Activated gamma-delta T cell (primary cell): ENCODE data around the gene OR6B3.

ENCODE experiments used
- DNase-seq: peaks from one replicate; lab custom pipeline; 2025; lab: John Stamatoyannopoulos, UW

OR6B3 gene

DNA sequence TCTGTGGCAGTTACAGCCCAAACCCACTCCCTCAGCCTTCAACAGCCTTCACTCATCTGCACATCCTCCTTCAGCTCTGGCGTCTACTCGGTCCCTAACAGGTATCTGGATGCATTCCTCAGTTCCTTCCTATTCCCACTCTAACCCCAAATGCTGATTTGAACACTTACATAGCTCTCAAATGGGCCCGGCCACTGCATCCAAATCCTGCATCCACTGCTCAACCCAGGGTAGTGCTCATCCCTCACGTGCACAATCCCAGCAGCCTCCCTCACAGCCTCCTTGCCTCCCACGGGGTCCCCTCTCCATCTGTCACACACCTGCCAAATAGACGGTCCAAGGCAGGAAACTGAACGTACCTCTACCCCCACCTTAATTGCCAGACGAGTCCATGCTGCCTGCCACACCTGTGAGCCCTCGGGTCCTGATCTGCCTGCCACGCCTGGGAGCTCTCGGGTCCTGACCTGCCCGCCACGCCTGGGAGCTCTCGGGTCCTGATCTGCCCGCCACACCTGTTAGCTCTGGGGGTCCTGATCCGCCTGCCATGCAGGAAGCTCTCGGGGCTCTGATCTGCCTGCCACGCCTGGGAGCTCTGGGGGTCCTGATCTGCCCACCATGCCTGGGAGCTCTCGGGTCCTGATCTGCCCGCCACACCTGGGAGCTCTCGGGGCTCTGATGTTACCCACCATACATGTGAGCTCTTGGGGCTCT lies 9.9 kb downstream of the OR6B3 start:
- no peak for DNase-seq

DNA sequence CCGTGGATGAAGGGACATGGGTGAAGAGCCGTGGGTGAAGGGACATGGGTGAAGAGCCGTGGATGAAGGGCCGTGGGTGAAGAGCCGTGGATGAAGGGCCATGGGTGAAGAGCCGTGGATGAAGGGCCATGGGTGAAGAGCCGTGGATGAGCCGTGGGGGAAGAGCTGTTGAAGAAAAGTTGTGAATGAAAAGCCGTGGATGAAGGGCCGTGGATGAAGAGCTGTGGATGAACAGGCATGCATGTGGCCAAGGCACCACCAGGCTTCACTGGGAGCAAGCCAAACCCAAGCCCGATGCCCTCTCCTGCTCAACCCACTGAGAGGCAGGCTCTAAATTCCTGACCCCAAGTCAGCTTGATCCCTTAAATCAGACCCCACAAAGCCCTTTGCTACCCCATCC lies 10.6 kb downstream of the OR6B3 start:
- no peak for DNase-seq

DNA sequence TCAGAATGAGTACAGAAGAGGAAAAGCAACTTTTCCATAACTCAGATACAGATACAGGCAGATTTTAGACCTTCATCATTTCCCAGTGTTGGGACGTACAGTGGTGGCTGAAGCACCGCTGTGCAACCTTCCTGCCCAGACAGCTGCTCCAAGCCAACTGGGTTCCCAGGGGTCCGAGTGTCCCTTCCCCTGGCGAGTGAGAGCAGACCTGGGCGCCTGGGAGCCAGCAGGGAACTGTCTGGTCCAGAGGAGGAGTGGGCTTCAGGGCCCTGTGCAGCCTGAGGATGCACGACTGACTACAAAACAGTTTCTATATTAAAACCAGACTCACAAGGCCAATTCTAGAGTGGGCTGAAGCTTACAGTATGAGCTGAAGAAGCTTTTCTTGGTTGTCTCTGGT lies 12.0 kb downstream of the OR6B3 start:
- DNase-seq: no peak

DNA sequence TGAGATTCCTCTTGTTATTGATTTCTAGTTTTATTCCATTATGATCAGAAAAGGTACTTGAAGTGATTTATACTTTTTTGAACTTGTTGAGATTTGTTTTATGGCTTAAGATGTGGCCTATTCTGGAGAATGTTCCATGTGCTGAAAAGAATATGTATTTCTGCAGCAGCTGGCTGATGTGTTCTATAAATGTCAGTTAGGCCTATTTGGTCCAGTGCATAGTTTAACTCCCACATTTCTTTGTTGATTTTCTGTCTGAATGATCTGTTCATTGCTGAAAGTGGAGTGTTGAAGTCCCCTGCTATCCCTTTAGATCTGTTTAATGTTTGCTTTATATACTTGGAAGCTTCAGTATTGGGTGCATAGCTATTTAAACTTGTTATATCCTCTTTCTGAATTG lies 16.0 kb downstream of the OR6B3 start:
- DNase-seq: no peak

DNA sequence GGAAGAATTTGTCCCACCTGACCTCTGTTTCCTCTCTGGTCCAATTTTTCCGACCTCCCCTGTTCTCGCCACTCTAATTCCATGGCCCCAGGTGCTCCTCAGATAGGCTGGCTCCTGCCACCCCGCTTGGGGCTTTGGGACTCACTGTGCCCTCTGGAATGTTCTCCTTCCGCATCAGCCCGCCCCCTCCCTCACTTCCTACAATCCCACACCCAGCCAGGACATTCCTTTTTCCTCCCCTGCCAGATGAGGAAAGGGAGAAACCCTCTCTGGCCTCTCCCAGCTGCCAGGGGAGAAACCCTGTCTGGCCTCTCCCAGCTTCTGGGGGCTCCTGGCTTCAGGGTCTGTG lies 20.0 kb downstream of the OR6B3 start:
- DNase-seq: no peak

DNA sequence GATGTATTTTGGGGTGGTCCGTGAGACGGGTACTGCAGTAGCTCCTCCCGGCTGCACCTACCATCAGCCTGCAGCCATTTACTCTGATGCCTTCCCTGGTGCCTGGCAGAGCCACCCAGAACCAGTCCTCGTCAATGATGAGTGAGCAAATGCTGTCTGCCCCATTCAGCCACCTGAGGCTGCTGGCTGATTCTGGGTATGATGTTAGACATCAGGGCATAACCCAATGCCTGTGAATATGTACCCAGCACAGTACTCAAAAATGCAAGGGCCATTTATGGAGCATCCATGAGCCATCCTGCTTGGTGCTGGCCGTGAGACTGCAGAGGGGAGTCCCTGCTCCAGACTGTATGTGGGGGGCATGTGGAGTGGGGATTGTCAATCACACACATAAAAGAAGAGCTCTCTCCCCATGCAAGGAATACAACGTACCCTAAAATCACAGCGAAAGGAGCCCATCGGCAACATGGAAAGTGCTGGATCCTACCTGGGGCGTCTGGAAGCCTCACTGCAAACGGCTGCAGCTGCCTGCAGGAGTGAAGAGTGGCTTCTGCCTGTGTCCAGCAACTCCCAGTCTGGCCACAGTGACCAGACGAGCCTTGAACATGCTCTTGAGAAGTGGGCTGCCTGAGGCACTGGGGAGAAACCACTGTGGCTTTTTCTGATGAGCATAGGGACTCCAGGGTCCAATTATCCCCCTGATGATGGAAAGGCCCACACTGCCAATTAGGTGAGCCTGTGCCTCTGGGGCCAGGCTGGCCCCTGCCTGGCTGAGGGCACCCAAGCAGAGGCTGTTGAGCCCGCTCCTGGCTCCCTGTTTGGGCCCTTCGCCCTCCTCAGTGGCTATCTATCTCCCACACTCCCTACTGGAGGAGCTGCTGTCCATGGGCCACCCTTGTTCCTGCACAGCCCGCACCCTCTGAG lies 20.7 kb downstream of the OR6B3 start:
- no peak for DNase-seq

DNA sequence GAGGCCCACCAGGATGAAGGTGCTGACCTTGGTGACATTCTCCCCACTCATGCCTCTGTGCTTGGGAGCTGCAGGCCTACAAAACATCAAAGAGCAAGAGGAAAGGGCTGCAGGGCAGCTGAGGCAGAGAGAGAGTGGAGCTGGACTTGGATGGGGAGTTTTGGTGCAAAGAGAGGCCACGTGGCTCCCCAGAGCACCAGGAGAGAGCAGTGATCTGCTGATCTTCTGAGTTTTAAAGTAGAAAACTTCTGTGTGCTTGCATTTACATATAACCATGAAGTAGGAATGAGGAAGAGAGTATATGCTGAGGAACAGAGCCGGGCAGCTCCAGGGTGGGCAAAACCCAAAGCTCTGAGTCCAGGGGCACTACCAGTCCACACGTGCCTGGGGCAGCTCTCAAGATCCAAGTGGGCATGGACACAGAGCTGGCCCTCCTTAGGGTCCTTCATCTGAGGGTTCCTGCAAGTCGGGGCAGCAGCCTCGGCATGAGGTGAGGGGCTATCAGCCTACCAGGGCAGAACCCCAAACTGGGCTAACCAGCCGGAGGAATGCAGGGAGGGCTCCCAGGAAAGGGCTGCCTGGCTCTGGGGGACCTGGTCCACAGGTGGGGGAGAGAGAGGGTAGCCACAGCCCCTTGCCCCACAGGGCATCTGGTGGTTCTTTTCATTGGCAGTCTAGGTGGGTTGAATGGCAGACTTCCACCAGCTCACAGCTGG lies 22.8 kb downstream of the OR6B3 start, which contains the start of gene OR6B2:
OR6B2 (minus strand) TSS at position 51 of the 716 bp plus-strand sequence; CDS start at position 51, 0 bp downstream.
- no peak for DNase-seq

DNA sequence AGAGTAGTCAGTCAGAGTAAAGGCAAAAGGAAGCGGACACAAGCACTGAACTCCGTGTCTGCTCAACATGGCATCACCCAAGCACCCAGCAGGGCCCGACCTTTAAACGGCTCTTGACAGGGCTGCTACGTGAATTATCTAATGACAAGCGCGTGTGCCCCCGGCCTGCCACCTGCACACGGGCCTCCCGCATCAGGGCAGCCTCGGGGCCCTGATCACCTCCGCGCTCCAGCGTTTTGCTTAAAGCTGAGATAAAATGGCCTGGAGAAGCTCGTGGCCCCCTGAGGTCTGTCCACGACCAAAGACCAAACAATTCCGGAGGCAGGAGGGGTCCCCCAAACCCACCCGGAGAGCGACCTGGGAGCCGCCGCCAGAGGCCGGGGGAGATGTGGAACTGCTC lies 28.6 kb downstream of the OR6B3 start:
- no peak for DNase-seq

DNA sequence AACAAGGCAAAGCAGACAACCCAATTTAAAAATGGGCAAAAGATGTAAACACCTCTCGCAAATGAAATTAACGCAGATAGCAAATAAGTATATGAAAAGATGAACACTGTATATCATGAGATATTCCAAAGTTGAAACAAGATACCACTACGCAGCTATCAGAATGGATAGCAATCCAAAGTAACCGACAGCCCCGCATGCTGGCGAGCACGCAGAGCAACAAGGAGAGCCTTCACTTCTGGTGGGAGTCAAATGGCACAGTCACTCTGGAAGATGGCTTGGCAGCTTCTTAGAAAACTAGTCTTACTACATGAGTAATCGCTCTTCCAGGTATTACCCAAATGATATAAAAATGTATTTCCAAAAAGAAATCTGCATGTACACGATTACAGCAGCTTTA lies 29.5 kb downstream of the OR6B3 start:
- DNase-seq: no peak

DNA sequence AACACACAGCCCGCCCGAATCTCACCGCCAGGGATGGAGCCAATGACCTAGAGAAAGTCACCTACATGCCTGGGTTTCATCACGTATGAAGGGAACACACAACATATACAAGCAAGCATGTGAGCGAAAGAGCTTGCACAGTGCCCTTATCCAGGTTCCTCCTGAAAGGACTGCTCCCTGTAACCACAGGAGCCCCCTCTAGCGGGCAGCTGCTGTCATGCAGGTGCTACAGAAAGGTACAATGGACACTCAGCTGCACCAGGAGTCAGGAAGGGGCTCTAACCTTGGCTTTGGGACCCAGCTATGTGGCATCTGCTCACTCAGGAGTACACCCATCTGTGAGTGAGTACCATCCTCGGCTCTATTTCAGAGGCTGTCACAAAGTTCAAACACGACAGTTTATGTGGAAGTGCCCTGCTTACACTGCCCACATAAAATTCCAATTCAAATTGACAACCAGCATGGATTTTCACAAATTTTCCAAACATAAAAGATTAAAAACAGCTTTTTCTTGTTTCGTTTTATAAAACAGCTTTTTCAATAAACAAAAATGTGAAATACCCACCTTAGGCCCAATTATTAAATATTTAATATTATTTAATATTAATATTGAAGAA lies 31.7 kb downstream of the OR6B3 start:
- DNase-seq: no peak

DNA sequence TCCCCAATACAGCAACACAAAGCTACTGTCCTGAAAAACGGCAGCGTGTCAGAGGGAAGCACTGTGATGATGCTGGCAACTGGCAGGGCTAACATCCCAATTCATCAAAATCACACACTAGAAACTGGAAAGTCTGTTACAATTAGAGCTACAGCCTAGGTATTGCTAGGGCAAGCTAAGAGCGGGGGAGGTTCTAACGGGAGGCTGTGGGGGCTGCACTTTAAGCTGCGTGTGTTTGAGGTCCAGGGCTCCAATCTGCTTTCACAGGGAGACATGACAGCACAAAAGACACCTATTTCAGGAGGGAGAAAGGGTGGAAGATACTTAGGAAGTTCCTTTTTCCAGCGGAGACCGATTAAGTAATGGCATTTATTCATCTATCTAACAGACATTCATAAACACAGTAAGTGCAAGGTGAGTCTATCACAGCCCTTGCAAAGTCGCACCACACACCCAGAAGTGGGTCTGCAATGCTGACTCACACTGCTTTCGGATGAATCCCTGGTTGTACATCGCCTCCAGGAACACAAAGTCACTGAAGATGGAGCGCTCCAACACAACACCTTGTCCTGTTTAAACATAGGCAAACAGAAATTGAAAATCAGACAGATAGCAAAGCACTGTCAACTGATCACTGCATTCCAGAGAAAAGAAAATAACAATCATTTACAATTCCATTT lies 35.1 kb downstream of the OR6B3 start:
- DNase-seq: no peak

DNA sequence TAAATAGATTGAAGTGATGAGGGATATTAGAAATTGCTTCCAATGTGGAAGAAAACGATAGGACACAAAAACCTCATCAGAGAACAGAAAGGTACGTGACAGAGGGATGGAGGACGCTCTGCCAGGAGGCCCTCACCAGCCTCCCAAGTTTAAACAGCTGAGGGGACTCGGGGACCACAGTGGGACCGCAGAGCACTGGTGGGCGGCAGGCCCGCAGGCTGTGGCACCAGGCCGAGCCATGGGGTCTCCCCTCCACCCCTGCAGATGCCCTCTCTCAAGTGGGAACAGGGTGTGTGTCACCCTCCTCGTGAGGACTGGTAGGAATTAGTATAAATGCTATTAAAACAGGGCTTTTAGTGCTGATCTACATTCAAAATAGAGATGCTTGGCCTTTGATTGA lies 39.0 kb downstream of the OR6B3 start:
- DNase-seq: no peak

DNA sequence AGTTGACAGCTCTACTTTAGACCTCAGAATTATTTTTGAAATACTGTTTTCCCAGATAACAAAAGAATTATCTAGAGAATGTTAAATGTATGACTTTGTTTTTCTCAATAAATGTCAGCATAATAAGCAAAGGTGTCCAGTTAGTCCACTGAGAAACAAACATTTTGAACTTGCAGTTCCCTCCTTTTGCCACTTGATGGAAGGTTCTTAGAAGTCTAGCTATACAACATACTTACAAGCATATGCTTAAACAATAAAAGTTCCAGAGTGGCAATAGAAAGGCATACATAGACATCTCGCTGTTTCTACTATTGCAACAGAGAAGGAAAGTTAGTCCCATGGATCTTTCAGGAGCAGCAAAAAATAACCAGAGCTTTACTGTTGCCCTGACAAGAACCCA lies 40.0 kb downstream of the OR6B3 start:
- no peak for DNase-seq

DNA sequence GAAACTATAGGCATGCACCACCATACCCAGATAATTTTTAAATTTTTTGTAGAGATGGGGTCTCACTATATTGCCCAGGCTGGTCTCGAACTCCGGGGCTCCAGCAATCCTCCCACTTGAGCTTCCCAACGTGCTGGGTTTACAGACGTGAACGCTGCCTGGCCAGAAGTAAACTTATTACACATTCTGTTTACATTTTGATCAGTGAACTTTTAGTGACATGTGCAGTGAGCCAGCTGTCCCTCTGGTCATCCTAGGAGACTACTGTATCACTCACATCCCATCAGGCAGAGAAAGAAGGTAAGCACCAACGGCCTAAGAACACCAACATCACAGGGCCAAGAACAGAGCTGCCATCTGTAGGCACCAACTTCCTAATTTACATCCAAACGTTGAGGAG lies 50.3 kb downstream of the OR6B3 start:
- DNase-seq: no peak

DNA sequence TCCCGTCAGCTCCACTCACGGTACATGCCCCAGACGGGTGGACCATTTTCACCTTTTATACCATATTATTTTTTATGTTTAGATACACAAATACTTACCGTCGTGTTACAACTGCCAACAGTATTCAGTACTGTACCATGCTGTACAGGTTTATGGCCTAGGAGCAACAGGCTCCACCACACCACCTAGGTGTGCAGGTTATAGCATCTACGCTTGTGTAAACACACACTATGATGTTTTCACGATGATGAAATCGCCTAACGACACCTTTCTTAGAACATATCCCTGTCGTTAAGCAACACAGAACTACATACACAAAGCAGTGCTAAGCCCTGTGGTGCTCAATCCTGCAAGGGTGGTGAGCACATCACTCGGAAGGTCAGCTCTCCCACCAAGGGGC lies 52.6 kb downstream of the OR6B3 start:
- no peak for DNase-seq

DNA sequence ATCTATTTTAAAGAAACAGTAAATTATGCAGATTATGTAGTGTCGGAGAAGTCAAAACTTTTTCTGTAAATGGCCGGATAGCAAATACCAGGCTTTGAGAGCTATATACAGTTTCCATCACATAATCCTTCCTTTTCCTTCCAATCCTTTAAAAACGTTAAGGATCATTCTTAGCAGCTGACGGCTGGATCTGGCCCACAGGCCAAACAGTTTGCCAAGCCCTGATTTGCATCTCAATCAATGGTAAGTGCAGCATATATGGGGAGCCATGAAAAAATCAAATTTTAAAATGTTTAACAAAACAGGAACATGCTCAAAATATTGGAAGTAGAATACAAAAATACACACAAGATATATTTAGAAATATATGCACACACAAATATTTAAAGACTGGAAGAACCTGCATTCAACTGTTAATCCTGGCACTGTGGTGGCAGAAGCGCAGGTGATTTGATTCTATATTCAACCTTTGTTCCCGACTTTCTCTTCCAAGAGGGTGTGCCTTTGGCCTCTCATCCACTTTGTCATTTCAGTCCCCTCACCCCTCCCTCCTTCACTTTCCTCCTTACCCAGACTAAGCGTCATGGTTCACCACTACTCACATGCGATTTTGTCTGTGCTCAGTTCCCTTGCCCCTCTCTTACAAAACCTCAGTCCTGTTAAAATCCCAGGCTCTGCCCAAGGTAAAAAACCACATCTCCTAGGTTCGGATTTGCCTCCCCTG lies 55.5 kb downstream of the OR6B3 start:
- DNase-seq: no peak
